Ovary (tissue), 3 donors: Measurements from ENCODE around the gene CYP4F2.

Experiments used
- POLR2A ChIP-seq: fragments of 450-650 bp; IDR thresholded peaks from one replicate; pipeline ENCODE4 v1.6.1; 2017; ENCODE audit warnings: antibody characterized with exemption, mild to moderate bottlenecking, moderate library complexity
- TF ChIP-seq, protein P1 (sequence below), 3 donors: fragments of 450-650 bp in 2 of 3; fragments of 200-600 bp in 1 of 3; IDR thresholded peaks; one replicate each; pipeline versions ENCODE4 v1.5.1 to v1.8.0; 2016 to 2022; ENCODE audit warnings: antibody characterized with exemption in 3 of 3, mild to moderate bottlenecking in 1 of 3
- donor health status: DM: no; HTN: no; CAD: no.

- TF ChIP-seq, protein P1, sequence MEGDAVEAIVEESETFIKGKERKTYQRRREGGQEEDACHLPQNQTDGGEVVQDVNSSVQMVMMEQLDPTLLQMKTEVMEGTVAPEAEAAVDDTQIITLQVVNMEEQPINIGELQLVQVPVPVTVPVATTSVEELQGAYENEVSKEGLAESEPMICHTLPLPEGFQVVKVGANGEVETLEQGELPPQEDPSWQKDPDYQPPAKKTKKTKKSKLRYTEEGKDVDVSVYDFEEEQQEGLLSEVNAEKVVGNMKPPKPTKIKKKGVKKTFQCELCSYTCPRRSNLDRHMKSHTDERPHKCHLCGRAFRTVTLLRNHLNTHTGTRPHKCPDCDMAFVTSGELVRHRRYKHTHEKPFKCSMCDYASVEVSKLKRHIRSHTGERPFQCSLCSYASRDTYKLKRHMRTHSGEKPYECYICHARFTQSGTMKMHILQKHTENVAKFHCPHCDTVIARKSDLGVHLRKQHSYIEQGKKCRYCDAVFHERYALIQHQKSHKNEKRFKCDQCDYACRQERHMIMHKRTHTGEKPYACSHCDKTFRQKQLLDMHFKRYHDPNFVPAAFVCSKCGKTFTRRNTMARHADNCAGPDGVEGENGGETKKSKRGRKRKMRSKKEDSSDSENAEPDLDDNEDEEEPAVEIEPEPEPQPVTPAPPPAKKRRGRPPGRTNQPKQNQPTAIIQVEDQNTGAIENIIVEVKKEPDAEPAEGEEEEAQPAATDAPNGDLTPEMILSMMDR (IDR thresholded peaks at IDR 0.05): no peak
- no peak for TF ChIP-seq POLR2A
These were observed 59.5 kb downstream of the CYP4F2 start for GRCh38 chr19:15838351-15838750.
